ENCODE measurements around the gene MAL.

MAL gene

DNA sequence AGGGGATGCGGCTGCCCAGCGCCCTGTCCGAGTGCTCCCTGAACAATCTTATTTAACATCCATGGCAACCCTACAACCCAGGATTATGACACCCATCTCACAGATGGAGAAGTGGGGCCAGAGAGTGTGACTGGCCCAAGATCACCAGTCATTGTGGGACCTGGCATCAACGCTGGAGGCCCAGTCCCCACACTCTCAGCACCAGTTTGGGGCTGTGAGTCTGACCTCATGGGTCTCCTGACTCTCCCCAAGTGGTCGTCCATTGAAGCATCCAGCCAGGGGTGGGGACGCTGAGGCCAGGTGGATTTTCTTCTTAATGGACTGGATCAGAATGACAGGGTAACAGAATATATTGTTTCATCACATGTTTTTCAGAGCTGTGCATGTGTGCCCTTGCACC lies 24.5 kb downstream of the MAL start:
- no peak for DNase-seq (ENCODE audit: low read depth)

- no peak for DNase-seq (ENCODE audit: low read depth)
Measured at GRCh38 chr2:95050385-95051300, 25.1 kb downstream of the MAL start.

DNA sequence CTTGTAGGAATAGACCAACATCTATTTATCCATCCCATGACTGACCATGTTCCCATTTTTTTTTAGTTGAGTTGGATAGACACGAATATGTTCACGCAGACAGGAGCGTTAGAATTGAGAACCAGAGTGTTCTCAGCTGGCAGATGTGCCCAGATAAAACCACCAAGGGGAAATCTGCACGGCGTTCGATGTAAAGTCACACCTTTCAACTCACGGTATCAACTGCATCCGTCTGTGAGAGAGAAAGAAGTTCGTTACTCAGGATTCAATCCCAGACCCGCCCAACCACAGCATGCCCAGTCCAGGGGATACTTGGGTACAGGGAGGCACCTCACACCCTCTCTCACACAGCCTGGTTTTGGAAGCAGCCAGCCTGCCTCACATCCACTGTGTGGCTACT lies 26.1 kb downstream of the MAL start:
- DNase-seq (ENCODE audit: low read depth), result no peak

DNA sequence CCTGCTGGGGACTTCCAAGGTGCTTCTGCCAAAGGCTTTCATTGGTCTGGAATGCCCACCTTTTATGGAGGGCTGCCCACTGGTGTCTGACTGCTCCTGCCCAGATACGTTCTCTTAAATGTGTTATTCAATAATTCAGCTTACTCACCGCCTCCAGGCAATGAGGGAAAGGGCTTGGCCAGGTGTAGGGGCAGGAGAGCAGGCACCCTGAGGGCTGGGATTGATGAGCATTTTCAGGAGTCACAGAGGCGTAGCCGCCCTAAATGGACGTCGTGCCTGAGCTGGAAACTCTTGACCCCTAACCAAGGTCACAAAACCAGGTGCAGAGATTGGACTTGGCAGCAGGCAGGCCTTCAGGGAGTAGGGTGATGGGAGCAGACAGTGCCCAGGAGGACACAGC lies 26.8 kb downstream of the MAL start:
- DNase-seq (ENCODE audit: low read depth), result no peak

- no peak for DNase-seq (ENCODE audit: low read depth)
Measured at GRCh38 chr2:95052804-95053479, 27.4 kb downstream of the MAL start.

GRCh38 chr2:95053543-95053942 lies 28.0 kb downstream of the MAL start:
- DNase-seq (ENCODE audit: low read depth), result no peak

DNA sequence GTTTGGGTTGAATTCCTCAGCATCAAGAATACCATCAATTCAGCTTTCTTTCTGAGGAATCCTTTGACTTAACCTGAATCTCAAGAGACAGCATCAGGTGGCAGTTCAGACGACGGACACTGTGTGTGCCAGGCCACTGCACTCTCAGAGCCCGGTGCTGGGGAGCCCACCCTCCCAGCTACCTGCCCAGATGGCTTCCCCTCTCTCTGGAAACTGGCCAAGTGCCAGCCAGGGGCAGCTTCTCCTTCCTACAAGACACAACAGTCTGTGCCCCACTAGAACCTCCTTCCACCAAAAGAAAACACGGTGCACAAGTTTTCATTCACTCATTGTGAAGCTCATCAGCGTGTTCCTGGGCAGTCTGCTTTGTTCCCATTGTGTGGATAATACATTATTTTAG lies 28.5 kb downstream of the MAL start:
- DNase-seq (ENCODE audit: low read depth), result no peak

GRCh38 chr2:95055262-95055661 lies 29.8 kb downstream of the MAL start:
- no peak for DNase-seq (ENCODE audit: low read depth)

DNA sequence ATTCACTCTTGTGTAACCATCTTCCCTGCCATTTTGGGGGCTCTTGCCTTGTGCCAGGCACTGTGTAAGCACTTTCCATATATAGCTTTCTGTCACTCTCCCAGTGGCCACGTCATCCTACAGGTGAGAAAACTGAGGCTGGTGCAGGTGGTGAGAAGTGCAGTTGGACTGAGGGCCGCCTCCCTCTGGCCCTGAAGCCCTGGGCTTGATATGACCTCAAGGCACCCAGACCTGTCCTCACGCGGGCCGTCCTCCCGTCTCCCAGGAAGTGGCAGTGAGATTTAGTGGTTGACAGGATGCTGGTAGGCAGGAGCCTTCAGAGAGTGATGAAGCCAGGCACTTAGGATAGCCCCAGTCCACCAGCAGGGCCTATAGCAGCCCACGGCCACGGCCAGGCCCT lies 30.5 kb downstream of the MAL start:
- DNase-seq (ENCODE audit: low read depth), result no peak

GRCh38 chr2:95056461-95057459 lies 31.3 kb downstream of the MAL start:
- DNase-seq (ENCODE audit: low read depth), result no peak

- no peak for DNase-seq (ENCODE audit: low read depth)
Measured at GRCh38 chr2:95057535-95058370, 32.2 kb downstream of the MAL start.

- DNase-seq (ENCODE audit: low read depth), result no peak
Measured at GRCh38 chr2:95058466-95058988, 33.0 kb downstream of the MAL start.

DNA sequence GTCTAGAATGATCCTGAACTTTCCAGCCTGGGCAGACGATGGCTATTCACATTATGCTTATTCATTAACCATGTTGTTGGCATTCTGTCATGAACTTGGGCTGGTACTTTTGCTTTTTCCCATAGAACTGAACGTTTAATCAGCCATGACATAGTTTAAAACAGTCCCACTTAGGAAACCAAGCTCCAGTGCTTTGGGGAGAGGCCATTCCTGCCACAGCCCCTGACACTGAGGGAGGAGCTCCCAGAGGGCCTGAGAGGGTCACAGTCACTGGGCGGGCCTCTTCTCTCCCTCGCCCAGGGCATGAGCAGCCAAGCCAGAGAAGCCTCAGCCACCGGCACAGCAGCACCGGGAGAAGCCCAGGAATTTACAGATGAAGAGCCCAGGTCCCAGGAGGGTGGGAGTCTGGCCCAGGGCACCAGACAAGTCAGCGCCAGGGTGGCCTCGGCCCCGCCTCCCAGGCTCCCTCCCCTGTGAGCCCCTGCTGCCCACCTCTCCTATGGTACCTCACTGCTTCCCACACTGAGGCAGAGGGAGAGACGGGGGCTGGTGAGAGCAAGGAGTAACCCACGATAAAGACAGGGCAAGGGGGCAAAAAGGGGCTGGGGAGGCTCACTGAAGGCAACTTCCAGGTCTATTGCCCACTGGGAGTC lies 33.6 kb downstream of the MAL start:
- no peak for DNase-seq (ENCODE audit: low read depth)

DNA sequence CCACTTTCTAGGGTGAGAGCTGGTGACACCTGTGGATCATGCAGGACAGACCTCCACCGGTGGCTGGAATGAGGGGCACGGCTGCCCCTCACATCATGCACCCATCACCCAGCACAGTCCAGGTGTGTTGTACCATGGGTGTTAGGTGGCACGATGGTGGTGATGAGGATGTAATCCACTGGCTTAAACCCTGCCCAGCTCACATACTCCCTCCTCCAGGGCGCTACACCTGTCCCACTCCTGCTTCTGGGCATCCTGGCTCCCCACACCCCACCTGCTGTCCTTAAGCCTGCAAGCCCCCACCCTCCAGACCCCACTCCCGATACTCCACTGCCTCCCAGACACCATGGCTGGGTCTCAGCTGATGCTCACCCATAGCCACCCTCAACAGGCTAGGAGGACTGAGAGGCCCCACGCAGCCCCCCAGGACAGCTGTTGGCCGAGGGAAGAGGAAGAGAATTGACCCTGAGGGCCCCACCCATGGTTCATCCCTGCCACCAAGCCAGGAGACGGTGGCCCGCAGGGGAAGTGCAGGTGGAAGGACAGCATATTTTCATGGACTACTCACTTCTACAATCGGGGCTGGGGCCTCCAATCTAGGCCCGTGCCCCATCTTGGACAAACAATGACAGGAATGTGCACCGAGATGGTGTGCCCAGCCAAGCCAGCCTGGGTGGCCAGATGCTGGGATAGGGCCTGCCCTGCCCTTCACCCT lies 34.3 kb downstream of the MAL start:
- no peak for DNase-seq (ENCODE audit: low read depth)

GRCh38 chr2:95060446-95061118 lies 35.1 kb downstream of the MAL start:
- DNase-seq (ENCODE audit: low read depth), result no peak

DNA sequence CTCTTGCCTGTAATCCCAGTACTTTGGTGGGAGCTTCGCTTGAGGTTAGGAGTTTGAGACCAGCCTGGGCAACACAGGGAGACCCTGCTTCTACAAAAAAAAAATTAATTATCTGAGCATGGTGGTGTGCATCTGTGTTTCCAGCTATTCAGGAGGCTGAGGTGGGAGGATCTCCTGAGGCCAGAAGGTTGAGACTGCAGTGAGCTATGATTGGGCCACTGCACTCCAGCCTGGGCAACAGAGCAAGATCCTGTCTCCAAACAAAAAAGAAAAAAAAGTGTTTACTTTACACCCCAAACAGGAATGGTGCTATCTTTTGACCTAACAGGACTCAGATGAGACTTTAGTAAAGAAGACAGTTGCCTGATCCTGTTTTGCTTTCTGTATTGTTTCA lies 35.6 kb downstream of the MAL start:
- DNase-seq (ENCODE audit: low read depth), result no peak

- no peak for DNase-seq (ENCODE audit: low read depth)
Measured at GRCh38 chr2:95061601-95062183, 36.2 kb downstream of the MAL start.

GRCh38 chr2:95062242-95063085 lies 37.0 kb downstream of the MAL start:
- DNase-seq (ENCODE audit: low read depth), result no peak

Measured in CMK (cell line).